B cell (primary cell): Measurements from ENCODE around the gene TXNDC17. TPM values are rescaled to one million over a fixed set of nuclear protein-coding genes. Genes with fewer than 3 reads are reported as not detected.

Source experiments
- ATAC-seq: fragments of 200-7000 bp; cut with Tn5 transposase; one replicate; pipeline ENCODE4 v1.10.0; 2021; ENCODE audit warnings: low read depth, mild to moderate bottlenecking, moderate number of reproducible peaks, moderate library complexity
- CTCF ChIA-PET: fragments of 350-600 bp; sonication (Branson Sonifier 250); formaldehyde crosslinking; loops from one replicate; lab custom pipeline; 2021; ENCODE audit warnings: antibody characterized with exemption, inconsistent platforms; lab: Charles Lee
- POLR2A ChIA-PET: fragments of 350-600 bp; sonication (Branson Sonifier 250); formaldehyde crosslinking; loops from one replicate; lab custom pipeline; 2021; ENCODE audit warnings: antibody characterized with exemption; lab: Charles Lee
- DNase-seq: peaks from one replicate; pipeline ENCODE4 v3.0.0; 2013
- H2AFZ ChIP-seq: 2 replicates; pipeline ENCODE4 v1.6.1; 2012; ENCODE audit warnings: mild to moderate bottlenecking, low read depth, low read length; ENCODE audit not compliant: insufficient read depth, poor library complexity, severe bottlenecking
- H3K27ac ChIP-seq, 2 donors: 1 replicate in 1 of 2; 2 replicates in 1 of 2; pipeline ENCODE4 v1.5.1; 2012 to 2013; ENCODE audit warnings: low read length in 2 of 2, mild to moderate bottlenecking in 2 of 2, moderate library complexity in 1 of 2
- H3K27me3 ChIP-seq, 4 experiments: fragments of 200-600 bp in 1 of 4; sonication (generic) in 1 of 4; replicated peaks in 1 of 4; 1 replicate in 2 of 4; 2 replicates in 2 of 4; pipeline versions ENCODE4 v1.6.1 to v1.7.0; 2013 to 2016; ENCODE audit warnings: low read length in 3 of 4, mild to moderate bottlenecking in 2 of 4, mixed read lengths in 1 of 4, moderate library complexity in 1 of 4; ENCODE audit not compliant: insufficient read depth in 4 of 4, control insufficient read depth in 3 of 4; ENCODE audit errors: control extremely low read depth in 1 of 4
- H3K36me3 ChIP-seq, 2 experiments: replicated peaks in 1 of 2; 1 replicate in 1 of 2; 2 replicates in 1 of 2; pipeline versions ENCODE4 v1.6.1 to v1.7.1; 2013; ENCODE audit warnings: low read length in 1 of 2; ENCODE audit not compliant: insufficient read depth in 2 of 2, control insufficient read depth in 1 of 2; ENCODE audit errors: control extremely low read depth in 1 of 2, extremely low read depth in 1 of 2
- H3K4me1 ChIP-seq, 2 donors: fragments of 200-600 bp in 1 of 2; sonication (generic) in 1 of 2; 1 replicate in 1 of 2; 2 replicates in 1 of 2; pipeline versions ENCODE4 v1.5.1 to v1.6.1; 2013 to 2017; ENCODE audit warnings: low read length in 2 of 2; ENCODE audit not compliant: control insufficient read depth in 2 of 2, insufficient read depth in 2 of 2
- H3K4me2 ChIP-seq: replicated peaks from 2 replicates; pipeline ENCODE3; 2012; ENCODE audit warnings: mild to moderate bottlenecking, low read depth, low read length; ENCODE audit not compliant: poor library complexity, severe bottlenecking
- H3K4me3 ChIP-seq, 5 experiments: fragments of 200-600 bp in 1 of 5; sonication (generic) in 1 of 5; 1 replicate in 3 of 5; 2 replicates in 2 of 5; pipeline versions ENCODE4 v1.5.1 to v1.7.0; 2011 to 2016; ENCODE audit warnings: low read length in 4 of 5, mild to moderate bottlenecking in 4 of 5, low read depth in 2 of 5, control low read depth in 1 of 5, moderate library complexity in 1 of 5; ENCODE audit not compliant: insufficient read depth in 1 of 5; ENCODE audit errors: control extremely low read depth in 1 of 5, extremely low read depth in 1 of 5
- H3K79me2 ChIP-seq: fragments of 200-600 bp; sonication (generic); one replicate; pipeline ENCODE4 v1.6.0; 2016; ENCODE audit warnings: low read length; ENCODE audit not compliant: control insufficient read depth, insufficient read depth
- H3K9ac ChIP-seq: fragments of 200-600 bp; sonication (generic); 2 replicates; pipeline ENCODE4 v1.6.1; 2017; ENCODE audit warnings: mild to moderate bottlenecking, low read length, moderate library complexity
- H3K9me3 ChIP-seq, 3 donors: one replicate each; pipeline versions ENCODE4 v1.6.1 to v1.7.1; 2013; ENCODE audit warnings: low read length in 2 of 3; ENCODE audit not compliant: control insufficient read depth in 2 of 3, insufficient read depth in 1 of 3; ENCODE audit errors: control extremely low read depth in 1 of 3
- H4K20me1 ChIP-seq: 2 replicates; pipeline ENCODE4 v1.6.0; 2012; ENCODE audit warnings: mild to moderate bottlenecking, low read length; ENCODE audit not compliant: insufficient read depth, control insufficient read depth, poor library complexity, severe bottlenecking
- H3K27ac Mint-ChIP-seq: one replicate; pipeline ENCODE4 v1.8.0; 2021; ENCODE audit warnings: mixed read lengths
- H3K27me3 Mint-ChIP-seq: one replicate; pipeline ENCODE4 v1.8.0; 2021; ENCODE audit warnings: mixed read lengths
- H3K4me1 Mint-ChIP-seq: one replicate; pipeline ENCODE4 v1.8.0; 2021; ENCODE audit warnings: mixed read lengths
- H3K4me3 Mint-ChIP-seq: one replicate; pipeline ENCODE4 v1.8.0; 2021; ENCODE audit warnings: mixed read lengths
- H3K9me3 Mint-ChIP-seq: one replicate; pipeline ENCODE4 v1.8.0; 2022; ENCODE audit warnings: mixed read lengths; ENCODE audit not compliant: insufficient read depth
- CTCF ChIP-seq: fragments of 200-600 bp; IDR thresholded peaks from one replicate; pipeline ENCODE4 v1.8.0; 2022; ENCODE audit warnings: antibody characterized with exemption, mild to moderate bottlenecking
- EZH2 ChIP-seq: IDR thresholded peaks from 2 replicates; pipeline ENCODE4 v1.6.1; 2012; ENCODE audit warnings: borderline replicate concordance, low read depth, mild to moderate bottlenecking, moderate library complexity, low read length; ENCODE audit not compliant: insufficient read depth, poor library complexity, severe bottlenecking
- WGBS: methylation state at CpG from one replicate; pipeline ENCODE4 v1.1.5; 2013; ENCODE audit warnings: missing lambda C conversion rate; ENCODE audit not compliant: insufficient coverage; 5-methylcytosine and 5-hydroxymethylcytosine counted together
- intact Hi-C: fragments of 100-400 bp; cut with micrococcal nuclease; formaldehyde crosslinking; loops from one replicate; pipeline ENCODE4 v1.10.0; 2022
- polyA plus RNA-seq: library from polyadenylated mRNA; depleted of rRNA; stranded (reverse); fragments of >200 nt; gene quantifications from 2 replicates; pipeline ENCODE4 v1.2.3, GENCODE V29; 2012
- total RNA-seq, 2 donors: library from RNA; stranded (reverse); fragments of 120-200 nt in 1 of 2; gene quantifications; 1 replicate in 1 of 2; 2 replicates in 1 of 2; pipeline versions ENCODE4 v1.2.3 to v1.2.4, GENCODE V29; 2013 to 2022

Gene TXNDC17
- total and polyA plus RNA-seq, 2 donors (not counting 1 experiment from before 2014, with no cell fraction given): 19.5 to 33.7 TPM

- Mint-ChIP-seq H3K27ac (no peak overlapping the region), H3K27me3 (no peaks in the 10 kb centered on the region), H3K4me3 (no peak overlapping the region), H3K9me3 (no peaks in the 10 kb centered on the region), H3K4me1 (peaks cover 37% of the 10 kb centered on the region)
- peaks cover 17 to 30% of the 10 kb centered on the region in 2 donors for H3K4me1 ChIP-seq
- TF ChIP-seq EZH2: no peak
- peak; percentile 84 for TF ChIP-seq CTCF
- peaks cover 0 to 23% of the 10 kb centered on the region in 2 experiments for H3K36me3 ChIP-seq
- peak; percentile 89 for ATAC-seq
- no peak overlapping the region for H3K9ac ChIP-seq
- peaks cover 16% of the 10 kb centered on the region for H4K20me1 ChIP-seq
- H3K27me3 ChIP-seq: no peaks in the 10 kb centered on the region
- WGBS: 25% methylated on average over 9 of the region's 9 CpGs
- peak overlapping the region; percentile 31 for H2AFZ ChIP-seq
- peak; percentile 70 for DNase-seq
- peaks cover 31% of the 10 kb centered on the region for H3K79me2 ChIP-seq
- peak overlapping the region; percentile 42 for H3K4me2 ChIP-seq
- H3K9me3 ChIP-seq: no peaks in the 10 kb centered on the region
- no peak overlapping the region for H3K4me3 ChIP-seq
- intact Hi-C loops: loop anchor here (1.0 kb wide), 1 partner anchor 177 kb away; no protein-coding TSS in a partner anchor
- CTCF ChIA-PET: interaction anchor here (0.8 to 2.4 kb wide), 11 partner anchors 8 to 245 kb away, joined by 3 to 15 read pairs (median 4); no protein-coding TSS in a partner anchor
- POLR2A ChIA-PET: interaction anchor here (0.9 kb wide), 1 partner anchor 15 kb away, joined by 3 read pairs; the partner anchor contains the start of genes C17orf100 and MED31
- H3K27ac ChIP-seq: no peak overlapping the region
These were observed 25.2 kb downstream of the TXNDC17 start for GRCh38 chr17:6666077-6666521.

DNA sequence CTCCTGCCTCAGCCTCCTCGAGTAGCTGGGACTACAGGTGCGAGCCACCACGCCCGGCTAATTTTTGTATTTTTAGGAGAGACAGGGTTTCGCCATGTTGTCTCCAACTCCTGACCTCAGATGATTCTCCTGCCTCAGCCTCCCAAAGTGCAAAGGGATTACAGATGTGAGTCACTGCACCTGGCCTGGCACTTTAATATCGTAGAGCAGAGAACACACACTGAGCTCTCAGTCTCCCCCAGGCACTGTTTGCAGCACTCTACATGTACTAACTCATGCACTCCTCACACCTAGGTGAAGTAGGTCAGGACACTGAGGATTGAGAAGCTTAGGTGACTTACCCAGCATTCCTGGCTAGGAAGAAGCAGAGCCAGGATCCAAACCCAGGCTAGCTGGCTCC lies 25.7 kb downstream of the TXNDC17 start:
- no peak overlapping the region for H3K9ac ChIP-seq
- ATAC-seq (no peak), DNase-seq (no peak)
- Mint-ChIP-seq H3K9me3 (no peaks in the 10 kb centered on the region), H3K27ac (no peak overlapping the region), H3K4me3 (no peak overlapping the region), H3K4me1 (peaks cover 32% of the 10 kb centered on the region), H3K27me3 (no peaks in the 10 kb centered on the region)
- H3K4me2 ChIP-seq: no peak overlapping the region
- WGBS: 85% methylated on average over 6 of the region's 6 CpGs
- peaks cover 33% of the 10 kb centered on the region for H3K79me2 ChIP-seq
- POLR2A ChIA-PET: interaction anchor here (0.9 kb wide), 1 partner anchor 15 kb away, joined by 3 read pairs; the partner anchor contains the start of genes C17orf100 and MED31
- no peaks in the 10 kb centered on the region for H3K9me3 ChIP-seq
- H3K4me1 ChIP-seq: peaks cover 12 to 25% of the 10 kb centered on the region in 2 donors
- H3K27me3 ChIP-seq: no peaks in the 10 kb centered on the region
- H3K36me3 ChIP-seq: peaks cover 0 to 23% of the 10 kb centered on the region in 2 experiments
- H3K27ac ChIP-seq: no peak overlapping the region
- intact Hi-C loops: loop anchor here (1.0 kb wide), 1 partner anchor 177 kb away; no protein-coding TSS in a partner anchor
- no peak overlapping the region for H2AFZ ChIP-seq
- no peak for TF ChIP-seq CTCF
- no peak for TF ChIP-seq EZH2
- CTCF ChIA-PET: interaction anchor here (0.8 to 2.4 kb wide), 12 partner anchors 9 to 244 kb away, joined by 3 to 15 read pairs (median 4); no protein-coding TSS in a partner anchor
- peaks cover 21% of the 10 kb centered on the region for H4K20me1 ChIP-seq
- H3K4me3 ChIP-seq: no peak overlapping the region
